Muscle of arm (tissue), 12 donors: ENCODE measurements around the gene BAG5. TPM values are rescaled to one million over a fixed set of nuclear protein-coding genes. Genes with fewer than 3 reads are reported as not detected.

Experiments
- DNase-seq: peaks from one replicate; pipeline ENCODE4 v3.0.0-alpha.2; 2013
- polyA plus RNA-seq, 12 donors: library from polyadenylated mRNA; unstranded; fragments of 120-200 nt; gene quantifications; one replicate each; pipeline ENCODE4 v1.2.1, GENCODE V29; 2013; ENCODE audit not compliant: insufficient read length in 12 of 12

BAG5 gene
- polyA plus RNA-seq, 12 donors: 19.7 to 25.5 (median 23.0) TPM; not detected in 1

GRCh38 chr14:103548463-103549351 is 13.8 kb downstream of the BAG5 start:
- DNase-seq: no peak

- DNase-seq: no peak
These were observed 14.5 kb downstream of the BAG5 start for GRCh38 chr14:103547941-103548462.

- no peak for DNase-seq
These were observed 15.0 kb downstream of the BAG5 start for GRCh38 chr14:103547455-103547940.

GRCh38 chr14:103546652-103547454 is 15.6 kb downstream of the BAG5 start:
- DNase-seq: no peak

GRCh38 chr14:103545915-103546651 is 16.4 kb downstream of the BAG5 start:
- DNase-seq: no peak

- no peak for DNase-seq
These were observed 17.1 kb downstream of the BAG5 start for GRCh38 chr14:103545219-103545914.

- no peak for DNase-seq
These were observed 17.9 kb downstream of the BAG5 start for GRCh38 chr14:103544388-103545218.

GRCh38 chr14:103543721-103544387 is 18.6 kb downstream of the BAG5 start:
- no peak for DNase-seq

GRCh38 chr14:103543140-103543539 is 19.3 kb downstream of the BAG5 start:
- DNase-seq: no peak

GRCh38 chr14:103542605-103543088 is 19.8 kb downstream of the BAG5 start:
- DNase-seq: no peak

GRCh38 chr14:103541709-103542604 is 20.5 kb downstream of the BAG5 start:
- DNase-seq: no peak

- DNase-seq: no peak
These were observed 21.4 kb downstream of the BAG5 start for GRCh38 chr14:103540821-103541708.

- DNase-seq: no peak
These were observed 23.2 kb downstream of the BAG5 start for GRCh38 chr14:103539056-103539825.

- DNase-seq: no peak
These were observed 24.0 kb downstream of the BAG5 start for GRCh38 chr14:103538291-103539055.

GRCh38 chr14:103537175-103537990 is 25.1 kb downstream of the BAG5 start:
- DNase-seq: no peak
